ENCODE data around the gene LBX1.

DNA sequence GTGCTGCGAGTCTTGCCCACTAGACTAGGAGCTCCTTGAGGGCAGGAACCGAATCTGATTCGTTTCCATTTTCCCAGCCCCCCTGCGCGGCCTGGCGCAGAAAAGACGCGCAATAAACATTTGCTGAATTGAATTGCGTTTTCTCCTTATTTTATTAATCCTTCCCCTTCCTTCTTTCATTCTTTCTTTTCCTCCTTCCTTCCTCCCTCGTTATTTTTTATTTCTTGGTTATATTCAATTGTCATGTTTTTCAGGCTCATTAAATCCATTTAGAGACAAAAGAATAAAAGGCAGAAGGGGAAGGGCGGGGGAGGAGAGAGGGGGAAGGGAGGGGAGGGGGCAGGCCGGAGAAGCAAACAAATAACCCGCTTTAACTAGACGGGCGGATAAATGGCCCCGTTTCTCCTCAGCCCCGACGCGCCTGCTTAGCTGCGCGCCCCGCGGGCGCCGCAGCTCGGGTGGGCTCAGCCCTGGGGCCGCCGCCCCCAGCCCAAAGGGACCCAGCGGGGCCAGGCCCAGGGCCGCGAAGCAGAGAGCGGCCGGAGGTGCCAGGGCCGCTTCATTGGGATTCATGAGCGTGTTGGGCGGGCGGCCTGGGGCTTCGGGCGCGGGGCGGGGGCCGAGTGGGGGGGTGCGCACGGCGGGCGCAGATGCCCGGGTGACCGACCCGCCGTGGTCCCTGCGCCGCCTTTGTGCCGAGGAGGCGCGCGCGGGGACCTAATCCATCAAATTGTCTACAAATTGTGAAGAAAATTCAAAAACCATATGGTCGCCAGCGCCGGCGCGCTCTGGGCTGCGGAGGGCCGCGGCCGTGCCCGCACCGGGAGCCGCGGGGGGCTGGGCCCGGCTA lies 5.0 kb downstream of the LBX1 start:
- TF ChIP-seq TAF1 (IDR thresholded peaks at IDR 0.05; ENCODE audit: low read depth, low read length) (no peak), POLR2AphosphoS5 (IDR thresholded peaks at IDR 0.05; ENCODE audit: low read depth, low read length) (no peak), POLR2A (IDR thresholded peaks at IDR 0.05; ENCODE audit: low read depth, low read length) (no peak), SPI1 (IDR thresholded peaks at IDR 0.05; ENCODE audit: low read depth, low read length) (no peak)

Data from GM12891 (cell line).